GM19397 (cell line): ENCODE results near the gene HEXD.
"Not testable (repeated sequence)": the region's sequence is repeated elsewhere in the genome, so short reads cannot be mapped to it uniquely, and the experiment has no call there.

Experiments used
- ATAC-seq: cut with Tn5 transposase; IDR thresholded peaks from one replicate; pipeline ENCODE4 v1.9.1; 2021; ENCODE audit warnings: mild to moderate bottlenecking, moderate library complexity; ENCODE audit not compliant: unreplicated experiment

The HEXD gene

GRCh38 chr17:82457073-82457928 lies 39.2 kb downstream of the HEXD start:
- no peak for ATAC-seq

GRCh38 chr17:82457929-82458178 lies 39.7 kb downstream of the HEXD start:
- no peak for ATAC-seq

GRCh38 chr17:82458179-82458884 lies 40.2 kb downstream of the HEXD start, which contains the start of gene NARF:
Gene NARF (plus strand): TSS chr17:82458741. CDS start chr17:82458804, 63 bp downstream.
- peak; percentile 93 for ATAC-seq

GRCh38 chr17:82458885-82459424 lies 40.8 kb downstream of the HEXD start:
- ATAC-seq = no peak

GRCh38 chr17:82459936-82460335 lies 41.8 kb downstream of the HEXD start:
- ATAC-seq = not testable (repeated sequence)

- no peak for ATAC-seq
These were observed 43.8 kb downstream of the HEXD start for GRCh38 chr17:82461827-82462524.

- no peak for ATAC-seq
These were observed 45.2 kb downstream of the HEXD start for GRCh38 chr17:82463391-82463790.

- ATAC-seq = no peak
These were observed 45.9 kb downstream of the HEXD start for GRCh38 chr17:82463925-82464566.

GRCh38 chr17:82464567-82464929 lies 46.4 kb downstream of the HEXD start:
- no peak for ATAC-seq

- no peak for ATAC-seq
These were observed 47.0 kb downstream of the HEXD start for GRCh38 chr17:82465023-82465603.

GRCh38 chr17:82468692-82469091 lies 50.5 kb downstream of the HEXD start:
- ATAC-seq = no peak

- ATAC-seq = no peak
These were observed 51.9 kb downstream of the HEXD start for GRCh38 chr17:82470065-82470464.

- ATAC-seq = no peak
These were observed 56.3 kb downstream of the HEXD start for GRCh38 chr17:82474223-82475010.

GRCh38 chr17:82475458-82475857 lies 57.3 kb downstream of the HEXD start:
- ATAC-seq = no peak

GRCh38 chr17:82477934-82478333 lies 59.8 kb downstream of the HEXD start:
- no peak for ATAC-seq

GRCh38 chr17:82479602-82480001 lies 61.5 kb downstream of the HEXD start:
- ATAC-seq = no peak

GRCh38 chr17:82480318-82480717 lies 62.2 kb downstream of the HEXD start:
- no peak for ATAC-seq

GRCh38 chr17:82483204-82483660 lies 65.1 kb downstream of the HEXD start:
- no peak for ATAC-seq

GRCh38 chr17:82483836-82484235 lies 65.7 kb downstream of the HEXD start:
- no peak for ATAC-seq
